NCI-H187 (cell line): ENCODE data around the gene OR1C1.
"Not testable (repeated sequence)": the region's sequence is repeated elsewhere in the genome, so short reads cannot be mapped to it uniquely, and the experiment has no call there.

Experiments
- DNase-seq, 2 experiments: peaks; one replicate each; lab custom pipeline; 2025; lab: John Stamatoyannopoulos, UW

Gene OR1C1, protein sequence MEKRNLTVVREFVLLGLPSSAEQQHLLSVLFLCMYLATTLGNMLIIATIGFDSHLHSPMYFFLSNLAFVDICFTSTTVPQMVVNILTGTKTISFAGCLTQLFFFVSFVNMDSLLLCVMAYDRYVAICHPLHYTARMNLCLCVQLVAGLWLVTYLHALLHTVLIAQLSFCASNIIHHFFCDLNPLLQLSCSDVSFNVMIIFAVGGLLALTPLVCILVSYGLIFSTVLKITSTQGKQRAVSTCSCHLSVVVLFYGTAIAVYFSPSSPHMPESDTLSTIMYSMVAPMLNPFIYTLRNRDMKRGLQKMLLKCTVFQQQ

DNA sequence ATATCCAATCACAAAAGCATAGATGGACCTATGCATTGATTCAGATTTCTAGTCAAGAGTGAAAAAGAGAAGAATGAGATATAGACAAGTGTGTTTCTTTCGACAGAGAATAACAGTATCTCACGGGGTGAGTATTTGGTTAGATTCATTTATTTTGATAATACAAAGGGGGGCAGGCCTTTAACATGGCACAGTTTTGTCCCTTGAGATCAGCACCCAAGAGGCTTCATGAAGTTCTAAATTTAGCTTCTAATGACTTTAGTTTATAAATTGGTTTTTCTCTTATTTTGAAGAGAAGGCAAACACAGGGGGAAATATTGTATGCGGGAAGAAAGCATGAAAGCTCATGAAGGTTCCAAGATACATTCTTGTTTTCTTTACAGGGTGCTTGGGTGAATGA lies at the start of gene OR1C1:
OR1C1 (minus strand) TSS at position 101 of the 400 bp plus-strand sequence. CDS start 2,150 bp downstream, outside the sequence.
- no peak for DNase-seq

GRCh38 chr1:247797518-247797917 lies 37.2 kb upstream of the OR1C1 start:
- no peak for DNase-seq

DNA sequence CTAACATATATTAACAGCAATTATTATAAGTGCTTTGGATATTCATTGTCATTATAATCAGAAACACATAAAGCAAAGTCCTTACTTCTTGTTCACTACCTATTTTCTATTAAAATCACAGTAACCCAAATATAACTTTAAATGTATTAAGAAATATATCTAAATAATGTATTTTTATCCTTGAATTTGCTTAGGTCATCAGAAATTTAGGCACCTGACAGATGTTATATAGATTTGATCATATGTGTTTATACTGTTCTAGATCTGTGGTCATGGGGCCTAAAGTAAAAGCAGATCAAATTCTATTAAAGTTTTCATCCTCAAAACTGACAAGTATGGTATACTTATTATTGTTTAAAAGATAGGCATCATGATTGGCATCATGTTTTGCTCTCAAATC lies 9.2 kb upstream of the OR1C1 start:
- no peak for DNase-seq

DNA sequence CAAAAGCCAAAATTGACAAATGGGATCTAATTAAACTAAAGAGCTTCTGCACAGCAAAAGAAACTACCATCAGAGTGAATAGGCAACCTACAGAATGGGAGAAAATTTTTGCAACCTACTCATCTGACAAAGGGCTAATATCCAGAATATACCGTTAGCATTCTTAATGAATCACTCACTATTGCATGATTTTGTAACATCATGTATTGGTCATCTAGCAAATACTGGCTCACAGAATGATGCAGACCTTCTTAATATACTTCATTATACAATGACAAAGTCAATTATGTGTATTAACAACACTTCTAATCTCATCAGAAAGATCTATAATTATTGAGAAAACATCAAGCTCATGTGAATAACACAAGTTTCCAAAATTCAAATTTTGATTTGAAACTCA lies 6.0 kb downstream of the OR1C1 start:
- not testable (repeated sequence) for DNase-seq

DNA sequence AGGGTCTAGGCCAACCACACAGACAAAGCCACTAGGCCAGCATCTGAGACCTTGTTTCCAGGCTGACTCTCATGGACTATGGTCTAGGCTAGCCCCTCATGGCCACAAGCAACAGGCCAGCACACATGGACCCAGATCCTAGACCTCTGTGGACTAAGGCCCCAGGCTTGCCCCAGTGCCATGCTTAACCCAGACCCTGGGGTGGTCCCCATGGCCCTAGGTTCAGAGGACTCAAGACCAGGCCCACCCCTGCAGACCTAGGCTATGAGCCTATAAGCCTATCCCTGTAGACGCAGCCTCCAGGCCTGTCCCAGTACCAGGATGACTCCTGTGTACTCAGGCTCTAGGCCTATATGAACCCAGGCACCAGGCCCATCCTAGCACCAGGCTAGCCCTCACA lies 10.5 kb downstream of the OR1C1 start:
- no peak for DNase-seq

GRCh38 chr1:247748041-247748440 lies 12.3 kb downstream of the OR1C1 start, which contains the start of gene OR14A2:
Gene OR14A2 (minus strand): TSS chr1:247748141.
- no peak for DNase-seq

GRCh38 chr1:247747616-247748015 lies 12.7 kb downstream of the OR1C1 start:
- no peak for DNase-seq

GRCh38 chr1:247746391-247746935 lies 13.9 kb downstream of the OR1C1 start:
- no peak for DNase-seq

DNA sequence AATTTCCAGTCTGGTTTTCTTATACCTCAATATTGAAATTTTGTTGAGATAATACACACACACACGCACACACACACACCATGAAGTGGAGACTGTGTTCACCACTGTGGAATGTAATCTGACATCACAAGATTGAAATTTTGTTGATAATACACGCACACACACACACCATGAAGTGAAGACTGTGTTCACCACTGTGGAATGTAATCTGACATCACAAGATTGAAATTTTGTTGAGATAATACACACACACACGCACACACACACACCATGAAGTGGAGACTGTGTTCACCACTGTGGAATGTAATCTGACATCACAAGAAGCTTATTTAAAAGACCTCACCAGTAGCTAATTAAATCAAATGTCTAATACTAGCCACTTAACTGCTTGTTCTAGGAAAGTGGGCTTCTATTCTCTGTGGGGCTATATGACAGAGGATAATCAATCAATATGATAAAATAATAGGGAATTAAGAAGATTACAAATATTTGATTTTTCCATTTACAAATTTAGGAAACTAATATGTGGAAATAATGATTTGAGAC lies 18.1 kb downstream of the OR1C1 start:
- not testable (repeated sequence) for DNase-seq

DNA sequence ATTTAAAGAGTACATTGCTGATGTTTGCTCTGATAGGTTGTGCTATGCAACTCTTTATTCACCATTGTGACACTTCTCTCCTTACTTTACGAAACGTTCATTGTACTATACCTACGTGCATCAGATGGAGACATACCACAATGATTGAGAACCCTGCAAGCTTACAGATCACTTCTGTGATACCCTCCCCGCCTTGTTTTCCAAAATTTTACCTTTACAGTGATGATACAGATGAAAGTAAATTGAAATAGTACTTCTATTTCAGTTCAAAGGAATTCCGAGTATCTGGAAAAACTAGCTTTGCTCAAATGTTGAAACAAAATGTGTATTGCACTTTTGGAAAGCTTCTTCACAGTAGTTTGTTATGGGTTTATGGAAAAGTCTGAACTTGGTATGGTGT lies 18.6 kb downstream of the OR1C1 start:
- no peak for DNase-seq

- no peak for DNase-seq
Measured at GRCh38 chr1:247740721-247741120, 19.6 kb downstream of the OR1C1 start.

DNA sequence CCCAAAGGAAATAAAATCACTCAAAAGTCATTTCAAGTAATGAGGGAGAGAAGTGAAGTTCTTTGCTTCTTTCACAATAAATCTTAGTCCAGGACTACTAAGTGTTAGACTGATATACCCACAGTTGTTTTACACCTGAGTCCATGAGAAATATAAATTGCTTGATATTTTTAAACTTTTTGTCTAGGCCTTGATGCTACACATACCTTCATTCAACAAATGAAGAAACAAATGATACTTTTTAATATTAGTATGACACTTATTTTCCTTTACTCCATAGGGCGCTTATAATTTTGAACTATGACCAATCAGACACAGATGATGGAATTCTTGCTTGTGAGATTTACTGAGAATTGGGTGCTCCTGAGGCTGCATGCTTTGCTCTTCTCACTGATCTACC lies 22.0 kb downstream of the OR1C1 start, which contains the start of gene OR14K1:
OR14K1 (plus strand) TSS at position 301 of the 400 bp plus-strand sequence; CDS start at position 301, 0 bp downstream.
- DNase-seq, result no peak

GRCh38 chr1:247721222-247721621 lies 39.1 kb downstream of the OR1C1 start:
- DNase-seq, result no peak

DNA sequence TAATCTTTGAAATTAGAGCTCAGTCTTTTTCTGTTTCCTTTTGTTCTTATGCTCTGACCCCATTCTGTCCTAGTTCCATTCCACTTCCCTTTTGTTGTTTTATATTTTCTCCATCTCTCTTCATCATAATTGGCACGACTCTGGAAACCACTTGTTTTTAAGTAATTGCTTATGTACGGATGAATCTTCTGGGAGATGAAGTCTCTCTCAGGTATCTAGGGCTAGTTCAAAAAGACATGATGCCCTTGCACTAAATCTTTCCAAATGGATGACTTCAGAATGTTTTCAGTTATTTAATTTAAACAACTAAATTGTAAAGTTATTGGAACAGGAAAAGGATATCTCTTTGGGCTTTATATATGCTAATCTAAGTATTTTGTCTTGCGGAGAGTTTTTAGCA lies 43.8 kb downstream of the OR1C1 start, which contains the start of gene OR6F1:
OR6F1 (minus strand) TSS at position 101 of the 400 bp plus-strand sequence. CDS start 3,891 bp downstream, outside the sequence.
- no peak for DNase-seq

GRCh38 chr1:247713753-247714152 lies 46.6 kb downstream of the OR1C1 start:
- no peak for DNase-seq

DNA sequence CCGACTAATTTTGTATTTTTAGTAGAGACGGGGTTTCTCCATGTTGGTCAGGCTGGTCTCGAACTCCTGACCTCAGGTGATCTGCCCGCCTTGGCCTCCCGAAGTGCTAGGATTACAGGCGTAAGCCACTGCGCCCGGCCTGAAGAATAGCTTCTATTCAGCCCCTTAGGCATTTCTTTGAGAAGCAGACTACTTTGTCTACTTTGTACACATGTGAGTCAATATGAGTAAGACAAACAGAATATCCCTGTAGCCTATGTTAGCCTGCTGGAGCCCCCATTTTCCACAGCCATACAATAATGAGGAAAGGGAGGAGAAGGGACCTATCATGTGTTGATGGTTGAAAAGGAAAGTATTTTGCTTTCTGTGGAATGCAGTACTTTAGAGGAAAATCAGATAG lies 49.7 kb downstream of the OR1C1 start:
- not testable (repeated sequence) for DNase-seq
